Fibroblast of lung (primary cell): Measurements from ENCODE around the gene MATN1. TPM values are rescaled to one million over a fixed set of nuclear protein-coding genes. Genes with fewer than 3 reads are reported as not detected.

Experiments
- DNase-seq, 2 donors: peaks; one replicate each; pipeline versions ENCODE4 v3.0.0 to v3.0.0-alpha.2; 2010; ENCODE audit warnings: low read depth in 2 of 2
- H2AFZ ChIP-seq: 2 replicates; pipeline ENCODE4 v1.5.1; 2012; ENCODE audit warnings: low read length, control low read depth, inconsistent platforms
- H3K27ac ChIP-seq: 2 replicates; pipeline ENCODE4 v1.5.1; 2011; ENCODE audit warnings: low read length, control low read depth; ENCODE audit not compliant: insufficient read depth
- H3K27me3 ChIP-seq: 2 replicates; pipeline ENCODE4 v1.5.1; 2011; ENCODE audit warnings: mild to moderate bottlenecking, low read length; ENCODE audit not compliant: control insufficient read depth, insufficient read depth
- H3K36me3 ChIP-seq: 2 replicates; pipeline ENCODE4 v1.5.1; 2011; ENCODE audit warnings: low read length; ENCODE audit not compliant: control insufficient read depth, insufficient read depth
- H3K4me1 ChIP-seq: 2 replicates; pipeline ENCODE4 v1.5.1; 2011; ENCODE audit warnings: low read length; ENCODE audit not compliant: control insufficient read depth, insufficient read depth; ENCODE audit errors: extremely low read depth
- H3K4me2 ChIP-seq: 2 replicates; pipeline ENCODE4 v1.5.1; 2011; ENCODE audit warnings: low read length, control low read depth; ENCODE audit not compliant: insufficient read depth; ENCODE audit errors: extremely low read depth
- H3K4me3 ChIP-seq, 4 experiments: fragments of 200-600 bp in 1 of 4; sonication (generic) in 1 of 4; replicated peaks in 1 of 4; 2 replicates each; pipeline ENCODE4 v1.5.1; 2011 to 2016; ENCODE audit warnings: low read length in 4 of 4, low read depth in 3 of 4, mild to moderate bottlenecking in 3 of 4, control low read depth in 2 of 4, inconsistent platforms in 1 of 4, mixed read lengths in 1 of 4; ENCODE audit not compliant: insufficient read depth in 1 of 4; ENCODE audit errors: control extremely low read depth in 1 of 4
- H3K79me2 ChIP-seq: 2 replicates; pipeline ENCODE4 v1.5.1; 2012; ENCODE audit warnings: mild to moderate bottlenecking, low read length, inconsistent platforms; ENCODE audit not compliant: control insufficient read depth, insufficient read depth
- H3K9ac ChIP-seq: 2 replicates; pipeline ENCODE4 v1.5.1; 2011; ENCODE audit warnings: mild to moderate bottlenecking, low read length, control low read depth; ENCODE audit not compliant: insufficient read depth
- H3K9me3 ChIP-seq: 2 replicates; pipeline ENCODE4 v1.5.1; 2012; ENCODE audit warnings: low read depth, low read length; ENCODE audit not compliant: control insufficient read depth, insufficient read depth
- H4K20me1 ChIP-seq: 2 replicates; pipeline ENCODE4 v1.5.1; 2011; ENCODE audit warnings: low read length; ENCODE audit not compliant: control insufficient read depth, insufficient read depth; ENCODE audit errors: extremely low read depth
- CTCF ChIP-seq, 2 donors: IDR thresholded peaks in 1 of 2; conservative IDR thresholded peaks in 1 of 2; 1 replicate in 1 of 2; 2 replicates in 1 of 2; pipeline ENCODE4 v1.5.1; 2011 to 2012; ENCODE audit warnings: low read length in 2 of 2, control low read depth in 1 of 2, inconsistent platforms in 1 of 2, low read depth in 1 of 2, mild to moderate bottlenecking in 1 of 2
- EZH2 ChIP-seq: IDR thresholded peaks from 2 replicates; pipeline ENCODE4 v1.5.1; 2012; ENCODE audit warnings: low read length, control low read depth, mild to moderate bottlenecking; ENCODE audit errors: missing control alignments
- polyA plus RNA-seq, 2 donors: library from polyadenylated mRNA; depleted of rRNA in 1 of 2; stranded (reverse) in 1 of 2; unstranded in 1 of 2; fragments of >200 nt; gene quantifications; 2 replicates each; pipeline ENCODE4 v1.2.1, GENCODE V29; 2011 to 2012; ENCODE audit warnings: missing spikeins in 1 of 2
- total RNA-seq: library from RNA; depleted of rRNA; stranded (reverse); fragments of >200 nt; gene quantifications from 2 replicates; pipeline ENCODE4 v1.2.1, GENCODE V29; 2014

Gene MATN1
- total and polyA plus RNA-seq, 2 donors (not counting 1 experiment from before 2014, with no cell fraction given) = not detected

DNA sequence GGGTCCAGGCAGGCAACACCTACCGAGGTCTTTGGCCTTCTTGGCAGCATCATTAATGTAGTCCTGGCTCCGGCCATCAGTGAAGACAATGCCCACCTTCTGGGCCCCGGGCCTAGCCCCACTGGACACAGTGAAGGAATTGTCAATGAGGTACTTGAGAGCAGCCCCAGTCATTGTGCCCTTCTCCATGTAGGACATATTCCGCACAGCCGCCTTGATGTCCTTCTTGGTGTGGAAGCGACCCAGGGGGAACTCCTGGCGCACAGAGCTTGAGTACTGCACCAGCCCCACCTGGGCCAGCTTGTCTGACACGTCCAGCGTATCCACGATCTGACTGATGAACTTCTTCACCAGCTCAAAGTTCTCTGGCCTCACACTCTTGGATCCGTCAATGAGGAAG is 7.5 kb downstream of the MATN1 start:
- no peak overlapping the region for H3K4me3 ChIP-seq
- H4K20me1 ChIP-seq = no peaks in the 10 kb centered on the region
- no peak overlapping the region for H3K27ac ChIP-seq
- no peak overlapping the region for H3K9ac ChIP-seq
- TF ChIP-seq CTCF (conservative IDR thresholded peaks at IDR 0.05 in 1 of 2, IDR thresholded peaks at IDR 0.05 in 1 of 2; ENCODE audit: low read depth in 1 of 2, low read length in 2 of 2) (no peak), EZH2 (no peak)
- peaks cover 5% of the 10 kb centered on the region for H3K27me3 ChIP-seq
- no peak overlapping the region for H2AFZ ChIP-seq
- no peak for DNase-seq
- no peaks in the 10 kb centered on the region for H3K79me2 ChIP-seq
- H3K4me1 ChIP-seq = peaks cover 2% of the 10 kb centered on the region
- H3K9me3 ChIP-seq = no peaks in the 10 kb centered on the region
- H3K4me2 ChIP-seq = no peak overlapping the region
- H3K36me3 ChIP-seq = no peaks in the 10 kb centered on the region

- Histone ChIP-seq H2AFZ (no peak overlapping the region), H3K27me3 (peaks cover 5% of the 10 kb centered on the region), H3K9ac (no peak overlapping the region), H4K20me1 (no peaks in the 10 kb centered on the region), H3K79me2 (no peaks in the 10 kb centered on the region), H3K4me3 (no peak overlapping the region), H3K9me3 (no peaks in the 10 kb centered on the region), H3K4me2 (no peak overlapping the region), H3K4me1 (peaks cover 2% of the 10 kb centered on the region), H3K36me3 (no peaks in the 10 kb centered on the region), H3K27ac (no peak overlapping the region)
- DNase-seq = no peak
- TF ChIP-seq EZH2 (no peak), CTCF (conservative IDR thresholded peaks at IDR 0.05 in 1 of 2, IDR thresholded peaks at IDR 0.05 in 1 of 2; ENCODE audit: low read depth in 1 of 2, low read length in 2 of 2) (peak; percentile 36 to 51)
These were observed 8.2 kb downstream of the MATN1 start for GRCh38 chr1:30715216-30715615.

DNA sequence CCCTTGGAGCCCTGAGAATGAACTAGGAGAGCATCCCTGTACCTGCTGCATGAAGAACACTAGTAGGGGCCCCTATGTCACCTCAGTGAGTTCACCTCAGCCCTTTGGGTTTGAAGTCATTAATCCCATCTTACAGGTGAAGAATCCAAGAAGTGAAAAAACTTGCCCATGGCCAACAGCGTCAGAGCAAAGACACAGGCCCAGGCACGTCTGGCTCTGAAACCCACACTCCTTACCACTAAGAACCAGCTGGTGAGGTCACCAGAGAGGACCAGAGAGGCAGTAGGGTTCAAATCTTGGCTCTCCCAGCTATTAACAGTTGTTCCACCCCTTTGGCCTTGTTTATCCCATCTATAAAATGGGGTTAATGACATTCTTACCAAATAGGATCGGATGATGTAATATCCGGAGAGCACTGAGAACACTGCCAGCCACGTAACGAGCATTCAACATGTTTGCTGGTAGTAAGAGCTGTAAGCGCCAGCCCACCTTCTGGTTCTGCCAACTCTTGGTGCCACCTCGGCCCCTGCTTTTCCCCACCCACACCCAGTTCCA is 8.8 kb downstream of the MATN1 start:
- no peak overlapping the region for H3K9ac ChIP-seq
- H3K4me2 ChIP-seq = no peak overlapping the region
- H3K9me3 ChIP-seq = no peaks in the 10 kb centered on the region
- no peak overlapping the region for H3K4me3 ChIP-seq
- no peaks in the 10 kb centered on the region for H3K79me2 ChIP-seq
- no peaks in the 10 kb centered on the region for H3K36me3 ChIP-seq
- no peak for DNase-seq
- peaks cover 5% of the 10 kb centered on the region for H3K27me3 ChIP-seq
- H3K27ac ChIP-seq = no peak overlapping the region
- TF ChIP-seq CTCF (conservative IDR thresholded peaks at IDR 0.05 in 1 of 2, IDR thresholded peaks at IDR 0.05 in 1 of 2; ENCODE audit: low read depth in 1 of 2, low read length in 2 of 2) (no peak), EZH2 (no peak)
- H4K20me1 ChIP-seq = no peaks in the 10 kb centered on the region
- H2AFZ ChIP-seq = no peak overlapping the region
- H3K4me1 ChIP-seq = peaks cover 2% of the 10 kb centered on the region
